Suprapubic skin (tissue), 4 donors: Measurements from ENCODE around the gene TMEM114. TPM values are rescaled to one million over a fixed set of nuclear protein-coding genes. Genes with fewer than 3 reads are reported as not detected.

Experiments used
- DNase-seq, 2 donors: peaks; one replicate each; pipeline ENCODE4 v3.0.0-alpha.2; 2019; ENCODE audit warnings: low spot score in 2 of 2
- H3K27ac ChIP-seq: fragments of 200-600 bp; sonication (generic); one replicate; pipeline ENCODE4 v1.5.1; 2019
- H3K27me3 ChIP-seq: fragments of 200-600 bp; sonication (generic); one replicate; pipeline ENCODE4 v1.5.1; 2019
- H3K36me3 ChIP-seq: fragments of 200-600 bp; sonication (generic); one replicate; pipeline ENCODE4 v1.5.1; 2019
- H3K4me1 ChIP-seq: fragments of 200-600 bp; sonication (generic); one replicate; pipeline ENCODE4 v1.5.1; 2019
- H3K4me3 ChIP-seq: fragments of 200-600 bp; sonication (generic); one replicate; pipeline ENCODE4 v1.5.1; 2019; ENCODE audit warnings: mild to moderate bottlenecking
- H3K9me3 ChIP-seq: fragments of 200-600 bp; sonication (generic); one replicate; pipeline ENCODE4 v1.5.1; 2019
- CTCF ChIP-seq, 2 donors: fragments of 200-600 bp in 1 of 2; fragments of 450-650 bp in 1 of 2; sonication (generic) in 1 of 2; IDR thresholded peaks; one replicate each; pipeline ENCODE4 v1.5.1; 2016 to 2019; ENCODE audit warnings: antibody characterized with exemption in 2 of 2, mild to moderate bottlenecking in 1 of 2, moderate library complexity in 1 of 2
- EP300 ChIP-seq: sonication (generic); formaldehyde crosslinking; IDR thresholded peaks from one replicate; pipeline ENCODE4 v1.6.1; 2017; ENCODE audit warnings: antibody characterized with exemption
- POLR2A ChIP-seq, 2 donors: fragments of 450-650 bp; IDR thresholded peaks; one replicate each; pipeline ENCODE4 v1.6.1; 2017; ENCODE audit warnings: antibody characterized with exemption in 2 of 2, mild to moderate bottlenecking in 2 of 2, moderate library complexity in 2 of 2
- POLR2AphosphoS5 ChIP-seq, 3 donors: sonication (generic); formaldehyde crosslinking; IDR thresholded peaks; one replicate each; pipeline ENCODE4 v1.6.1; 2017; ENCODE audit warnings: antibody characterized with exemption in 3 of 3
- WGBS: methylation state at CpG from one replicate; pipeline ENCODE4 v1.1.5; 2018; 5-methylcytosine and 5-hydroxymethylcytosine counted together
- total RNA-seq, 4 donors: library from RNA; depleted of rRNA; stranded (reverse); fragments of >200 nt; gene quantifications; one replicate each; pipeline ENCODE4 v1.1.0, GENCODE V29; 2016

TMEM114 gene
- total RNA-seq, 4 donors from 2014 or later: not detected

GRCh38 chr16:8530752-8531384 is 59.4 kb downstream of the TMEM114 start:
- WGBS: 49% methylated on average over 5 of the region's 5 CpGs
- Histone ChIP-seq H3K4me1 (no peaks in the 10 kb centered on the region), H3K36me3 (no peaks in the 10 kb centered on the region), H3K4me3 (no peak overlapping the region), H3K27me3 (peaks cover 10% of the 10 kb centered on the region), H3K9me3 (no peaks in the 10 kb centered on the region), H3K27ac (no peak overlapping the region)
- TF ChIP-seq CTCF (IDR thresholded peaks at IDR 0.05) (no peak), POLR2A (IDR thresholded peaks at IDR 0.05) (no peak)
- DNase-seq: no peak

GRCh38 chr16:8528471-8528870 is 61.8 kb downstream of the TMEM114 start:
- TF ChIP-seq CTCF (IDR thresholded peaks at IDR 0.05): no peak
- no peak for TF ChIP-seq POLR2A (IDR thresholded peaks at IDR 0.05)
- TF ChIP-seq EP300: no peak
- TF ChIP-seq POLR2AphosphoS5 (IDR thresholded peaks at IDR 0.05): no peak
- no peaks in the 10 kb centered on the region for H3K4me1 ChIP-seq
- 59% methylated on average over 5 of the region's 5 CpGs for WGBS
- no peaks in the 10 kb centered on the region for H3K9me3 ChIP-seq
- no peak overlapping the region for H3K4me3 ChIP-seq
- H3K36me3 ChIP-seq: no peaks in the 10 kb centered on the region
- H3K27ac ChIP-seq: no peak overlapping the region
- peaks cover 10% of the 10 kb centered on the region for H3K27me3 ChIP-seq
- no peak for DNase-seq

DNA sequence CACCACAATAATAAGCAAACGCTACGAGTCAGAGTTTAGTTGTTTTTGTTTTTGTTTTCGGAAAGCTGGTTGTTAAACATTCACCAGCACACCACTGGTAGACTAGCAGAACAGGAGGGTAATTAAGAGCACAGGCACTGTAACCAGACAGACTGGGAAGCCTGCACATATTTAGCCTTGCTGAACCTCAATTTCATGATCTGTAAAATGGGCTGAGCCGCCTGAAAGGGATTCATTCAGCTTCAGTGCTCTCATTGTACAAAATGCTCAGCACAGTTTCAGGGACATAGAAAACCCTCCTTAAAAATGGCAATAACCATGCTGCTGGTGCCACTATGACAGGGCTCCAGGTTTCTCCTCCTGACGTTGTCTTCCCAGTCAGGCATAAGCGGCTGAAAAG is 66.4 kb downstream of the TMEM114 start:
- H3K27ac ChIP-seq: no peak overlapping the region
- H3K4me1 ChIP-seq: no peaks in the 10 kb centered on the region
- 85% methylated on average over 6 of the region's 6 CpGs for WGBS
- no peak for TF ChIP-seq POLR2A (IDR thresholded peaks at IDR 0.05)
- no peak for TF ChIP-seq EP300
- no peak for TF ChIP-seq CTCF (IDR thresholded peaks at IDR 0.05)
- no peak for TF ChIP-seq POLR2AphosphoS5 (IDR thresholded peaks at IDR 0.05)
- H3K27me3 ChIP-seq: peaks cover 4% of the 10 kb centered on the region
- H3K4me3 ChIP-seq: no peak overlapping the region
- H3K9me3 ChIP-seq: no peaks in the 10 kb centered on the region
- H3K36me3 ChIP-seq: no peaks in the 10 kb centered on the region
- no peak for DNase-seq

DNA sequence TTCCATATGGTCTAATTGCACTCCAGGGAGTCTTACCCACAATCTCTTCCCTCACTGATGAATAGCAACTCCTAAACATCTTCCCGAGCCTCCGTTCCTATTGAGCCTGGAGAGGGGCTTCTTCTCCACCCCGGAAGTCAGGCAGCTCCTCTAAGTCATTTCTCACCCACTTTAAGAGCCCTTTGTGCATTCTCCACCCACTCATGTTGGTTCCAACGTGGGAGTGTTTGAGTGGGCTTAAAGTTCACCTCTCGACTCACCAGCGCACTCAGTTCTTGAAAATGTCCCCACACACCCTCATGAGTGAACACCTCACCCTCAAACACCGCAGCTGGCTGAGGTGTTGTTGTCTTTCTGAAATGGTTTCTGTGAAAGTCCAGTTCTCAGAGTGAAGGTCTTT is 67.6 kb downstream of the TMEM114 start:
- no peaks in the 10 kb centered on the region for H3K4me1 ChIP-seq
- DNase-seq: no peak
- 75% methylated on average over 7 of the region's 7 CpGs for WGBS
- H3K36me3 ChIP-seq: no peaks in the 10 kb centered on the region
- H3K27ac ChIP-seq: no peak overlapping the region
- no peaks in the 10 kb centered on the region for H3K9me3 ChIP-seq
- H3K4me3 ChIP-seq: no peak overlapping the region
- peaks cover 4% of the 10 kb centered on the region for H3K27me3 ChIP-seq
- TF ChIP-seq CTCF (IDR thresholded peaks at IDR 0.05): no peak

DNA sequence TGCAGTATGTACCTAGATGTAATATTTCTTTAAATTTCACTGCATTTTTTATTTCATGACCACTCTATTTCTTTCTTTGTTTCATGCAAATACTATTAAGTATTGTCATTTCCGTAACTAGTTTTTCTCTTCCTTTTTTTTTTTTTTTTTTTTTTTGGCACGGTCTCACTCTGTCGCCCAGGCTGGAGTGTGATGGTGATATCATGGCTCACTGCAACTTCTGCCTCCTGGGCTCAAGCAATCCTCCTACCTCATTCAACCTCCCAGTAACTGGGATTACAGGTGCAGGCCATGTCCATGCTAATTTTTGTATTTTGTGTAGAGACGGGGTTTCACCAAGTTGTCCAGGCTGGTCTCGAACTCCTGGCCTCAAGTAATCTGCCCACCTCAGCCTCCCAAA is 70.7 kb downstream of the TMEM114 start:
- no peaks in the 10 kb centered on the region for H3K4me1 ChIP-seq
- TF ChIP-seq POLR2A (IDR thresholded peaks at IDR 0.05) (no peak), EP300 (no peak), CTCF (IDR thresholded peaks at IDR 0.05) (no peak)
- H3K27me3 ChIP-seq: peaks cover 4% of the 10 kb centered on the region
- H3K36me3 ChIP-seq: no peaks in the 10 kb centered on the region
- no peak overlapping the region for H3K27ac ChIP-seq
- 69% methylated on average over 5 of the region's 5 CpGs for WGBS
- no peaks in the 10 kb centered on the region for H3K9me3 ChIP-seq
- DNase-seq: no peak
- no peak overlapping the region for H3K4me3 ChIP-seq

Other genes with a start within 250 kb of the TMEM114 start
- 100 to 1,000 TPM in 1 of 4 donors, 10 to 100 TPM in 3; 15.5 to 114 (median 28.3) TPM for gene METTL22, start 31.2 kb upstream of the TMEM114 start, total RNA-seq
- 1 to 10 TPM; 2.0 to 8.5 (median 5.9) TPM for gene ABAT, start 84.1 kb upstream of the TMEM114 start, total RNA-seq
- 1 to 10 TPM; 3.9 to 7.0 (median 5.0) TPM for gene TMEM186, start 207.1 kb upstream of the TMEM114 start, total RNA-seq
- gene PMM2, start 207.3 kb upstream of the TMEM114 start, total RNA-seq: 10 to 100 TPM; 20.0 to 33.0 (median 25.7) TPM